IMR-90 (cell line): Measurements from ENCODE around the gene PBX4. TPM values are rescaled to one million over a fixed set of nuclear protein-coding genes. Genes with fewer than 3 reads are reported as not detected.

Experiments used
- ATAC-seq: fragments of 200-7000 bp; cut with Tn5 transposase; 2 replicates; pipeline ENCODE4 v1.9.1; 2020; ENCODE audit warnings: low read depth, mild to moderate bottlenecking, moderate library complexity
- BruUV-seq: library from RNA; stranded (reverse); fragments of 400-500 nt; replicated peaks from 2 replicates; lab custom pipeline; 2021; lab: Mats Ljungman, UMichigan
- CTCF ChIA-PET: fragments of 300-600 bp; formaldehyde crosslinking; extraction: SDS; loops from one replicate; lab custom pipeline; 2021; ENCODE audit warnings: antibody characterized with exemption; lab: Yijun Ruan, JAX
- POLR2A ChIA-PET: fragments of 300-600 bp; sonication (Branson Sonifier 250); formaldehyde crosslinking; loops from one replicate; lab custom pipeline; 2022; ENCODE audit warnings: antibody characterized with exemption; ENCODE audit not compliant: unreplicated experiment; lab: Charles Lee
- DNase-seq: peaks from one replicate; pipeline ENCODE4 v3.0.0; 2013
- H2AFZ ChIP-seq: replicated peaks from 2 replicates; pipeline ENCODE3; 2013; ENCODE audit warnings: low read length, mild to moderate bottlenecking; ENCODE audit not compliant: poor library complexity
- H2AK5ac ChIP-seq: 2 replicates; pipeline ENCODE4 v1.6.1; 2013; ENCODE audit warnings: low read depth, low read length, inconsistent platforms
- H2AK9ac ChIP-seq: replicated peaks from 2 replicates; pipeline ENCODE3; 2013; ENCODE audit warnings: mild to moderate bottlenecking, low read depth, low read length, moderate library complexity; ENCODE audit not compliant: poor library complexity
- H2BK120ac ChIP-seq: 2 replicates; pipeline ENCODE4 v1.6.1; 2013; ENCODE audit warnings: low read depth, low read length, inconsistent platforms
- H2BK15ac ChIP-seq: 3 replicates; pipeline ENCODE4 v1.6.1; 2013; ENCODE audit warnings: low read depth, low read length, inconsistent platforms
- H2BK20ac ChIP-seq: 2 replicates; pipeline ENCODE4 v1.6.1; 2013; ENCODE audit warnings: low read depth, mild to moderate bottlenecking, inconsistent platforms, low read length, moderate library complexity
- H2BK5ac ChIP-seq: 2 replicates; pipeline ENCODE4 v1.6.1; 2013; ENCODE audit warnings: mild to moderate bottlenecking, low read depth, low read length, inconsistent platforms; ENCODE audit not compliant: poor library complexity, severe bottlenecking
- H3K14ac ChIP-seq: replicated peaks from 2 replicates; pipeline ENCODE4 v1.6.1; 2013; ENCODE audit warnings: low read depth, low read length, inconsistent platforms
- H3K18ac ChIP-seq: 2 replicates; pipeline ENCODE4 v1.6.1; 2013; ENCODE audit warnings: low read depth, low read length, control low read depth
- H3K23ac ChIP-seq: 2 replicates; pipeline ENCODE4 v1.6.1; 2013; ENCODE audit warnings: low read depth, low read length, inconsistent platforms
- H3K27ac ChIP-seq: 2 replicates; pipeline ENCODE4 v1.5.1; 2013; ENCODE audit warnings: mild to moderate bottlenecking, control low read depth, low read length; ENCODE audit not compliant: insufficient read depth
- H3K27me3 ChIP-seq: 2 replicates; pipeline ENCODE4 v1.6.1; 2013; ENCODE audit warnings: low read length; ENCODE audit not compliant: control insufficient read depth, insufficient read depth
- H3K36me3 ChIP-seq: 2 replicates; pipeline ENCODE4 v1.6.1; 2013; ENCODE audit warnings: low read length, mixed read lengths; ENCODE audit not compliant: control insufficient read depth, insufficient read depth
- H3K4ac ChIP-seq: 2 replicates; pipeline ENCODE4 v1.6.1; 2013; ENCODE audit warnings: low read depth, low read length, inconsistent platforms
- H3K4me1 ChIP-seq: 2 replicates; pipeline ENCODE4 v1.6.1; 2013; ENCODE audit warnings: low read length, mixed read lengths; ENCODE audit not compliant: control insufficient read depth, insufficient read depth
- H3K4me2 ChIP-seq: 2 replicates; pipeline ENCODE4 v1.6.1; 2013; ENCODE audit warnings: low read depth, mild to moderate bottlenecking, control low read depth, low read length, moderate library complexity
- H3K4me3 ChIP-seq: 2 replicates; pipeline ENCODE4 v1.5.1; 2013; ENCODE audit warnings: low read depth, mild to moderate bottlenecking, control low read depth, low read length, moderate library complexity; ENCODE audit not compliant: insufficient read depth
- H3K56ac ChIP-seq: 2 replicates; pipeline ENCODE4 v1.6.1; 2013; ENCODE audit warnings: low read length, inconsistent platforms; ENCODE audit not compliant: insufficient read depth; ENCODE audit errors: extremely low read depth
- H3K79me1 ChIP-seq, 2 experiments: 2 replicates each; pipeline ENCODE4 v1.6.1; 2013; ENCODE audit warnings: low read length in 2 of 2, inconsistent platforms in 1 of 2, low read depth in 1 of 2
- H3K9ac ChIP-seq: 2 replicates; pipeline ENCODE4 v1.6.1; 2013; ENCODE audit warnings: low read depth, low read length, control low read depth
- H3K9me1 ChIP-seq: 2 replicates; pipeline ENCODE4 v1.6.1; 2013; ENCODE audit warnings: low read length, inconsistent platforms; ENCODE audit not compliant: insufficient read depth
- H3K9me3 ChIP-seq: 2 replicates; pipeline ENCODE4 v1.6.1; 2013; ENCODE audit warnings: low read length; ENCODE audit not compliant: control insufficient read depth, insufficient read depth
- H4K20me1 ChIP-seq: 2 replicates; pipeline ENCODE4 v1.6.1; 2013; ENCODE audit warnings: low read length, inconsistent platforms; ENCODE audit not compliant: insufficient read depth
- H4K5ac ChIP-seq: 2 replicates; pipeline ENCODE4 v1.6.1; 2013; ENCODE audit warnings: mild to moderate bottlenecking, low read depth, low read length, control low read depth
- H4K8ac ChIP-seq, 2 experiments: 2 replicates each; pipeline ENCODE4 v1.6.1; 2013; ENCODE audit warnings: low read depth in 2 of 2, low read length in 2 of 2, control low read depth in 1 of 2, inconsistent platforms in 1 of 2
- H4K91ac ChIP-seq: 2 replicates; pipeline ENCODE4 v1.6.1; 2013; ENCODE audit warnings: low read depth, low read length, inconsistent platforms; ENCODE audit not compliant: insufficient read depth
- BHLHE40 ChIP-seq: fragments of 150-350 bp; IDR thresholded peaks from 2 replicates; pipeline ENCODE4 v1.6.1; 2016; ENCODE audit warnings: mild to moderate bottlenecking, low read depth, low read length
- CEBPB ChIP-seq: IDR thresholded peaks from 2 replicates; pipeline ENCODE4 v1.6.1; 2012; ENCODE audit warnings: low read depth, low read length, improper control_type of control experiment
- CHD1 ChIP-seq: IDR thresholded peaks from 2 replicates; pipeline ENCODE4 v1.6.1; 2012; ENCODE audit warnings: low read depth, low read length, improper control_type of control experiment
- ELK1 ChIP-seq: fragments of 150-350 bp; IDR thresholded peaks from 2 replicates; pipeline ENCODE4 v1.6.1; 2016; ENCODE audit warnings: low read depth, mild to moderate bottlenecking, low read length, moderate library complexity, borderline replicate concordance
- MXI1 ChIP-seq: IDR thresholded peaks from 2 replicates; pipeline ENCODE4 v1.6.1; 2012; ENCODE audit warnings: low read depth, mild to moderate bottlenecking, low read length, moderate library complexity, borderline replicate concordance
- NFE2L2 ChIP-seq: fragments of 150-350 bp; IDR thresholded peaks from 2 replicates; pipeline ENCODE4 v1.6.1; 2016; ENCODE audit warnings: low read depth, mild to moderate bottlenecking, low read length
- RAD21 ChIP-seq: IDR thresholded peaks from 2 replicates; pipeline ENCODE4 v1.6.1; 2012; ENCODE audit warnings: low read length, improper control_type of control experiment
- WGBS, 2 experiments: methylation state at CpG; one replicate each; pipeline versions ENCODE4 v1.1.5 to v1.1.7; 2013; ENCODE audit warnings: missing lambda C conversion rate in 2 of 2; ENCODE audit not compliant: insufficient read length in 1 of 2; ENCODE audit errors: extremely low coverage in 2 of 2; 5-methylcytosine and 5-hydroxymethylcytosine counted together
- dilution Hi-C: fragments of 300-500 bp; cut with HindIII; formaldehyde crosslinking; loops from one replicate; pipeline ENCODE4 v1.14.3; 2018; ENCODE audit warnings: low sequenced_read_pairs; ENCODE audit not compliant: unreplicated experiment
- in situ Hi-C: fragments of 300-500 bp; cut with MboI; formaldehyde crosslinking; loops from 3 replicates; pipeline ENCODE4 v1.14.3; 2019; ENCODE audit warnings: low sequenced_read_pairs, inconsistent platforms, mixed read lengths
- intact Hi-C: fragments of 100-400 bp; cut with micrococcal nuclease; formaldehyde crosslinking; loops from 2 replicates; pipeline ENCODE4 v1.10.0; 2022
- polyA plus RNA-seq, 3 experiments: library from polyadenylated mRNA; depleted of rRNA; stranded (reverse); fragments of >200 nt; gene quantifications; 2 replicates each; pipeline ENCODE4 v1.2.3, GENCODE V29; 2012; ENCODE audit warnings: low replicate concordance in 1 of 3
- total RNA-seq: library from RNA; depleted of rRNA; stranded (reverse); fragments of >200 nt; gene quantifications from 2 replicates; pipeline ENCODE4 v1.2.3, GENCODE V29; 2012

The PBX4 gene
- total and polyA plus RNA-seq, 2 of the 4 experiments (the other 2 are of a cell fraction) = 0.90 to 2.9 TPM

DNA sequence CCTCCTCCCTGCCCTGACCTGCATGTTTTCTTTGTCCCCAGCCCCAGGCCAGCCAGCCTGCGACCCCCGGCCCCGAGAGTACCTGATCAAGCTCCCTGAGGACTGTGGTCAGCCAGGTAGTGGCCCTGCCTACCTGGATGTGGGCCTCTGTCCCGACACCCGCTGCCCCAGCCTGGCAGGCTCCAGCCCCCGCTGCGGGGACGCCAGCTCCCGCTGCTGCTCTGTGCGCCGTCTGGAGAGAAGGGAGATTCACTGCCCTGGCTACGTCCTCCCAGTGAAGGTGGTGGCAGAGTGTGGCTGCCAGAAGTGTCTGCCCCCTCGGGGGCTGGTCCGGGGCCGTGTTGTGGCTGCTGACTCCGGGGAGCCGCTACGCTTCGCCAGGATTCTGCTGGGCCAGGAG, 74.8 kb downstream of the PBX4 start:
- H3K14ac ChIP-seq = no peak overlapping the region
- H3K4ac ChIP-seq = no peak overlapping the region
- dilution Hi-C loops = no loop called here
- H4K5ac ChIP-seq = no peak overlapping the region
- H4K20me1 ChIP-seq = no peaks in the 10 kb centered on the region; the same call in 1 of the 2 replicates
- no peak for TF ChIP-seq BHLHE40
- no peak for TF ChIP-seq RAD21
- TF ChIP-seq MXI1 = no peak
- no peak for TF ChIP-seq CHD1
- TF ChIP-seq NFE2L2 = no peak
- TF ChIP-seq CEBPB = no peak
- no peak for TF ChIP-seq ELK1
- H3K27me3 ChIP-seq = peaks cover 24% of the 10 kb centered on the region
- no peak overlapping the region for H2AK5ac ChIP-seq
- no peak overlapping the region for H2BK20ac ChIP-seq
- H3K36me3 ChIP-seq = no peaks in the 10 kb centered on the region
- no peak overlapping the region for H3K18ac ChIP-seq
- H3K56ac ChIP-seq = no peak overlapping the region
- H4K91ac ChIP-seq = no peak overlapping the region
- no peak overlapping the region for H4K8ac ChIP-seq
- H3K4me3 ChIP-seq = no peak overlapping the region
- no peak overlapping the region for H3K9ac ChIP-seq
- H3K9me1 ChIP-seq = no peaks in the 10 kb centered on the region
- 90% methylated on average over 11 of the region's 19 CpGs; no CpG with 5 or more reads in 1 of the 2 experiments for WGBS, 2 experiments
- H3K9me3 ChIP-seq = no peaks in the 10 kb centered on the region; the same call in 1 of the 2 replicates
- H3K79me1 ChIP-seq = no peaks in the 10 kb centered on the region
- no peak overlapping the region for H2AK9ac ChIP-seq
- H2BK120ac ChIP-seq = no peak overlapping the region
- intact Hi-C loops = no loop called here
- no peaks in the 10 kb centered on the region for H3K4me1 ChIP-seq
- no peak overlapping the region for H3K23ac ChIP-seq
- H3K27ac ChIP-seq = no peak overlapping the region
- no peak overlapping the region for H2BK5ac ChIP-seq
- H2BK15ac ChIP-seq = no peak overlapping the region
- BruUV-seq = no TSS peak
- H3K4me2 ChIP-seq = no peak overlapping the region
- ChIA-PET POLR2A (no interaction called here), CTCF (interaction anchor here (0.5 to 1.1 kb wide), 2 partner anchors 11 to 30 kb away, joined by 3 to 5 read pairs; no protein-coding TSS in a partner anchor)
- no peak for ATAC-seq
- H2AFZ ChIP-seq = no peak overlapping the region
- in situ Hi-C loops = loop anchor here (25.0 kb wide), 1 partner anchor 419 kb away; no protein-coding TSS in a partner anchor
- no peak for DNase-seq
